ENCODE results near the gene STX16. TPM values are rescaled to one million over a fixed set of nuclear protein-coding genes. Genes with fewer than 3 reads are reported as not detected.
A peak's percentile ranks its signal among the peaks of the same experiment; 100 is the strongest.

The STX16 gene
- polyA plus RNA-seq, 2 donors = 27.3 to 51.0 TPM

- no peaks in the 10 kb centered on the region for H3K27me3 ChIP-seq (ENCODE audit: control insufficient read depth in 1 of 2, insufficient read depth in 2 of 2, low read length in 2 of 2)
- no peak overlapping the region for H3K27ac ChIP-seq (ENCODE audit: low read depth in 2 of 2, low read length in 1 of 2)
- H3K36me3 ChIP-seq (ENCODE audit: control insufficient read depth in 2 of 2, insufficient read depth in 2 of 2, low read length in 1 of 2) = peaks cover 0 to 11% of the 10 kb centered on the region in 2 donors
- H3K9me3 ChIP-seq (ENCODE audit: control insufficient read depth in 2 of 2, insufficient read depth in 1 of 2, low read depth in 1 of 2, low read length in 1 of 2) = no peaks in the 10 kb centered on the region
- H3K4me3 ChIP-seq (ENCODE audit: low read depth in 1 of 2, low read length in 2 of 2) = no peak overlapping the region
- 84 to 88% methylated on average over 11 of the region's 11 CpGs for WGBS, 2 donors
- no peaks in the 10 kb centered on the region for H3K4me1 ChIP-seq (ENCODE audit: control insufficient read depth in 2 of 2, insufficient read depth in 2 of 2, low read length in 1 of 2)
These were observed 31.8 kb downstream of the STX16 start for GRCh38 chr20:58682656-58683531.

- Histone ChIP-seq H3K4me1 (ENCODE audit: control insufficient read depth in 2 of 2, insufficient read depth in 2 of 2, low read length in 1 of 2) (no peaks in the 10 kb centered on the region), H3K27me3 (ENCODE audit: control insufficient read depth in 1 of 2, insufficient read depth in 2 of 2, low read length in 2 of 2) (no peaks in the 10 kb centered on the region)
- WGBS, 2 donors = 97 to 98% methylated on average over 2 of the region's 2 CpGs
These were observed 33.2 kb downstream of the STX16 start for GRCh38 chr20:58684291-58684690.

GRCh38 chr20:58685988-58686387, 34.9 kb downstream of the STX16 start:
- peaks cover 0 to 2% of the 10 kb centered on the region in 2 donors for H3K4me1 ChIP-seq (ENCODE audit: control insufficient read depth in 2 of 2, insufficient read depth in 2 of 2, low read length in 1 of 2)
- no peaks in the 10 kb centered on the region for H3K9me3 ChIP-seq (ENCODE audit: control insufficient read depth in 2 of 2, insufficient read depth in 1 of 2, low read depth in 1 of 2, low read length in 1 of 2)
- no peaks in the 10 kb centered on the region for H3K27me3 ChIP-seq (ENCODE audit: control insufficient read depth in 1 of 2, insufficient read depth in 2 of 2, low read length in 2 of 2)
- WGBS, 2 donors = 93 to 95% methylated on average over 5 of the region's 5 CpGs
- H3K27ac ChIP-seq (ENCODE audit: low read depth in 2 of 2, low read length in 1 of 2) = no peak overlapping the region
- H3K36me3 ChIP-seq (ENCODE audit: control insufficient read depth in 2 of 2, insufficient read depth in 2 of 2, low read length in 1 of 2) = no peaks in the 10 kb centered on the region
- H3K4me3 ChIP-seq (ENCODE audit: low read depth in 1 of 2, low read length in 2 of 2) = no peak overlapping the region

More at GRCh38 chr20:58684291-58684690, 33.2 kb downstream of the STX16 start:
- no peaks in the 10 kb centered on the region for H3K9me3 ChIP-seq (ENCODE audit: control insufficient read depth in 2 of 2, insufficient read depth in 1 of 2, low read depth in 1 of 2, low read length in 1 of 2)
- no peak overlapping the region for H3K27ac ChIP-seq (ENCODE audit: low read depth in 2 of 2, low read length in 1 of 2)
- H3K4me3 ChIP-seq (ENCODE audit: low read depth in 1 of 2, low read length in 2 of 2) = no peak overlapping the region
- H3K36me3 ChIP-seq (ENCODE audit: control insufficient read depth in 2 of 2, insufficient read depth in 2 of 2, low read length in 1 of 2) = peaks cover 0 to 6% of the 10 kb centered on the region in 2 donors

- Histone ChIP-seq H3K4me3 (ENCODE audit: low read depth in 1 of 2, low read length in 2 of 2) (no peak overlapping the region), H3K27me3 (ENCODE audit: control insufficient read depth in 1 of 2, insufficient read depth in 2 of 2, low read length in 2 of 2) (no peaks in the 10 kb centered on the region), H3K36me3 (ENCODE audit: control insufficient read depth in 2 of 2, insufficient read depth in 2 of 2, low read length in 1 of 2) (peaks cover 0 to 2% of the 10 kb centered on the region in 2 donors), H3K4me1 (ENCODE audit: control insufficient read depth in 2 of 2, insufficient read depth in 2 of 2, low read length in 1 of 2) (peaks cover 5 to 10% of the 10 kb centered on the region in 2 donors), H3K27ac (ENCODE audit: low read depth in 2 of 2, low read length in 1 of 2) (no peak overlapping the region), H3K9me3 (ENCODE audit: control insufficient read depth in 2 of 2, insufficient read depth in 1 of 2, low read depth in 1 of 2, low read length in 1 of 2) (no peaks in the 10 kb centered on the region)
- WGBS, 2 donors = 93 to 96% methylated on average over 4 of the region's 4 CpGs
These were observed 37.3 kb downstream of the STX16 start for GRCh38 chr20:58688414-58688813.

GRCh38 chr20:58688840-58689239, 37.8 kb downstream of the STX16 start:
- peaks cover 5 to 14% of the 10 kb centered on the region in 2 donors for H3K4me1 ChIP-seq (ENCODE audit: control insufficient read depth in 2 of 2, insufficient read depth in 2 of 2, low read length in 1 of 2)
- H3K27ac ChIP-seq (ENCODE audit: low read depth in 2 of 2, low read length in 1 of 2) = no peak overlapping the region
- H3K9me3 ChIP-seq (ENCODE audit: control insufficient read depth in 2 of 2, insufficient read depth in 1 of 2, low read depth in 1 of 2, low read length in 1 of 2) = no peaks in the 10 kb centered on the region
- 60 to 76% methylated on average over 6 of the region's 6 CpGs for WGBS, 2 donors
- H3K4me3 ChIP-seq (ENCODE audit: low read depth in 1 of 2, low read length in 2 of 2) = no peak overlapping the region
- H3K27me3 ChIP-seq (ENCODE audit: control insufficient read depth in 1 of 2, insufficient read depth in 2 of 2, low read length in 2 of 2) = no peaks in the 10 kb centered on the region
- peaks cover 0 to 2% of the 10 kb centered on the region in 2 donors for H3K36me3 ChIP-seq (ENCODE audit: control insufficient read depth in 2 of 2, insufficient read depth in 2 of 2, low read length in 1 of 2)

- Histone ChIP-seq H3K4me1 (ENCODE audit: control insufficient read depth in 2 of 2, insufficient read depth in 2 of 2, low read length in 1 of 2) (peaks cover 5 to 25% of the 10 kb centered on the region in 2 donors), H3K27ac (ENCODE audit: low read depth in 2 of 2, low read length in 1 of 2) (peak overlapping the region; percentile 44 to 77), H3K27me3 (ENCODE audit: control insufficient read depth in 1 of 2, insufficient read depth in 2 of 2, low read length in 2 of 2) (no peaks in the 10 kb centered on the region), H3K9me3 (ENCODE audit: control insufficient read depth in 2 of 2, insufficient read depth in 1 of 2, low read depth in 1 of 2, low read length in 1 of 2) (peaks cover 0 to 2% of the 10 kb centered on the region in 2 donors), H3K36me3 (ENCODE audit: control insufficient read depth in 2 of 2, insufficient read depth in 2 of 2, low read length in 1 of 2) (peaks cover 0 to 10% of the 10 kb centered on the region in 2 donors), H3K4me3 (ENCODE audit: low read depth in 1 of 2, low read length in 2 of 2) (no peak overlapping the region)
- 24 to 29% methylated on average over 7 of the region's 7 CpGs for WGBS, 2 donors
These were observed 39.5 kb downstream of the STX16 start for GRCh38 chr20:58690396-58691135.

GRCh38 chr20:58691773-58692578, 40.9 kb downstream of the STX16 start:
- H3K4me1 ChIP-seq (ENCODE audit: control insufficient read depth in 2 of 2, insufficient read depth in 2 of 2, low read length in 1 of 2) = peaks cover 5 to 27% of the 10 kb centered on the region in 2 donors
- 56 to 59% methylated on average over 31 of the region's 31 CpGs for WGBS, 2 donors

GRCh38 chr20:58692579-58693225, 41.6 kb downstream of the STX16 start, which contains the start of gene NPEPL1:
NPEPL1 (plus strand) TSS chr20:58692800; CDS start chr20:58692901, 101 bp downstream.
- peaks cover 5 to 27% of the 10 kb centered on the region in 2 donors for H3K4me1 ChIP-seq (ENCODE audit: control insufficient read depth in 2 of 2, insufficient read depth in 2 of 2, low read length in 1 of 2)
- H3K4me3 ChIP-seq (ENCODE audit: low read depth in 1 of 2, low read length in 2 of 2) = peak within 1 kb of the TSS; percentile 76 to 79
- H3K27me3 ChIP-seq (ENCODE audit: control insufficient read depth in 1 of 2, insufficient read depth in 2 of 2, low read length in 2 of 2) = no peaks in the 10 kb centered on the region
- H3K9me3 ChIP-seq (ENCODE audit: control insufficient read depth in 2 of 2, insufficient read depth in 1 of 2, low read depth in 1 of 2, low read length in 1 of 2) = peaks cover 0 to 2% of the 10 kb centered on the region in 2 donors
- 0 to 1% methylated on average over 25 to 93 of the region's 93 CpGs for WGBS, 2 donors
- peak within 1 kb of the TSS; percentile 91 to 95 for H3K27ac ChIP-seq (ENCODE audit: low read depth in 2 of 2, low read length in 1 of 2)
- peaks cover 0 to 26% of the 10 kb centered on the region in 2 donors for H3K36me3 ChIP-seq (ENCODE audit: control insufficient read depth in 2 of 2, insufficient read depth in 2 of 2, low read length in 1 of 2)

More at GRCh38 chr20:58691773-58692578, 40.9 kb downstream of the STX16 start:
- Histone ChIP-seq H3K36me3 (ENCODE audit: control insufficient read depth in 2 of 2, insufficient read depth in 2 of 2, low read length in 1 of 2) (peaks cover 0 to 19% of the 10 kb centered on the region in 2 donors), H3K27ac (ENCODE audit: low read depth in 2 of 2, low read length in 1 of 2) (peak overlapping the region; percentile 91 to 95), H3K9me3 (ENCODE audit: control insufficient read depth in 2 of 2, insufficient read depth in 1 of 2, low read depth in 1 of 2, low read length in 1 of 2) (peaks cover 0 to 2% of the 10 kb centered on the region in 2 donors), H3K27me3 (ENCODE audit: control insufficient read depth in 1 of 2, insufficient read depth in 2 of 2, low read length in 2 of 2) (no peaks in the 10 kb centered on the region), H3K4me3 (ENCODE audit: low read depth in 1 of 2, low read length in 2 of 2) (peak overlapping the region; percentile 29 to 79)

Data from esophagus (tissue), 2 donors.